SIG-M5 (cell line): Measurements from ENCODE around the gene NOXRED1.

ENCODE experiments used
- DNase-seq: peaks from one replicate; lab custom pipeline; 2025; lab: John Stamatoyannopoulos, UW

Gene NOXRED1

DNA sequence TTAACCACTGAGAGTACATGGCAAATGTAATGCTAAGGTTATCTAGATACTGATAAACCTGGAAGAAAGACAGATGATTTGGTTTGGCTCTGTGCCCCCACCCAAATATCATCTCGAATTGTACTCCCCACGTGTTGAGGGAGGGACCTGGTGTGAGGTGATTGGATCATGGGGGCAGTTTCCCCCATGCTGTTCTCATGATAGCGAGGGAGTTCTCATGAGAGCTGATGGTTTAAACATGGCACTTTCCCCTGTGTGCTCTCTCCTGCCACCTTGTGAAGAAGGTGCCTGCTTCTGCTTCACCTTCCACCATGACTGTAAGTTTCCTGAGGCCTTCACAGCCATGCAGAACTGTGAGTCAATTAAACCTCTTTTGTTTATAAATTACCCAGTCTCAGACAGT is 14.2 kb downstream of the NOXRED1 start:
- DNase-seq: no peak

DNA sequence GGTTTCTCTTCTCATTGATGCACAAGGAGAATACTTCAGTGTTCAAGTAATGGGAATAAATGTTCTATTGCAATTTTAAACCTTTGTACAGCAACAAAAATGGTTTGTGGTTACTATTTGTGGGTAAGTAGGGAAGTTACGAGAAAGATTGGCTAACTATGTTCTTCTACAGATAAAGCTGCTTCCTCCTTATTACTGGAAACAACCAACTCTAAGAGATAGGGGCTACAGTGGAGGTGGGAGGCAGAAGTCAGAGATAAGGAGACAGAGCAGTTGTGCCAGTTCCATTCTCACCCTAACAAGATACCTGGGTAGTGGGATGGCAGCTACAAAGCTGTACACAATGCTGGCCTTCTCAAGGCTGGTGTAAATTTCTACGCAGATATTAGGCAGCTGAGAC is 16.2 kb downstream of the NOXRED1 start:
- DNase-seq: peak; percentile 67

DNA sequence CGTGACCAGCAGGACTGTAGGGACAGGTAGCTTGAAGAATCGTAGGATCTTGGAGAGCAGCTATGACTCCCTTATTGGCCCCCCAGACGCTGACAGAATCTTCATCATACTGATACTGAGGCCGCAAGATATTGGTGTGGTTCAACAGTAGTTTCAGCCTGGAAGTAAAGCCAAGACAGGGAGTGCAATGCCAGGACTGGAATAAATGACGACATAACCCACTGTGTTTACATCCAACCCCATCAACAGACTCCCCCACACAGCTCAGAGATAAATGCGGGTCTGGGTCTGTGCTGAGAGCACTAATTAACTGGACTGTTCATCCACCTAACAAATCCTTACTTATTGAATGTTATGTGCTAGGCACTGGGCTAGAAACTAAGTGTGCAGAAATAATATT is 16.6 kb downstream of the NOXRED1 start:
- peak; percentile 8 for DNase-seq

DNA sequence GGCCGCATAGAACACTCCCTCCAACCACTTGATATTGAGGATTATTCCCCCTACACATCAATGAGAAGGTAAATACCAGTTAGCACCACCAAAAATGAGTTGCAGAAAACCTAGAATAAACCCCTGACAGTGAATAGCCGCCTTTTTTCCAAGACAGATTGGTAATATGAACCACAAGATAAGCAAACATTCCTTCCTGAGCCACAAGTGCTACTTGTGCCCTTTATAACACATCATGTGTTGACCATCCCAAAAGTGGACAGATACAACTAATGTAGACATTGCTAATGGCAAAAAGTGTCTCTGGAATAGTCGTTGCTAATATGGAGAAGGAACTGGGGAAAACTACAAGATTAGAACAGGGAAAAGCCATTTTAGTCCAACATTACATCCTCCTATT is 17.2 kb downstream of the NOXRED1 start:
- DNase-seq: no peak

DNA sequence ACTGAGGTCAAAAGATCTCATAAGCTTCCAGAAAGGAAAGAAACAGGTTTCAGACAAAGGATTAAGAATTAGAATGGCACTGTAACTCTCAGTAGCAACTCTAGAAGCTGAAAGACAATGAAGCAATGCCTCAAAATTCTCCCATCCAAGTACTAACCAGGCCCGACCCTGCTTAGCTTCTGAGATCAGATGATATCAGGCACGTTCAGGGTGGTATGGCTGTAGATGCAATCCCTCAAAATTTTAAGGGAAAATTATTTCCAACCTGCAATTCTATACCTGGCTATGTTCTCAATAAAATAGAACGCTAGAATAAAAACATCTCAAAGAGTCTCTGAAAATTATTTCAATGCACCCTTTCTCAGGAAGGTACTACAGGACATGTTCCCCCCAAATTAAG is 19.6 kb downstream of the NOXRED1 start:
- no peak for DNase-seq

DNA sequence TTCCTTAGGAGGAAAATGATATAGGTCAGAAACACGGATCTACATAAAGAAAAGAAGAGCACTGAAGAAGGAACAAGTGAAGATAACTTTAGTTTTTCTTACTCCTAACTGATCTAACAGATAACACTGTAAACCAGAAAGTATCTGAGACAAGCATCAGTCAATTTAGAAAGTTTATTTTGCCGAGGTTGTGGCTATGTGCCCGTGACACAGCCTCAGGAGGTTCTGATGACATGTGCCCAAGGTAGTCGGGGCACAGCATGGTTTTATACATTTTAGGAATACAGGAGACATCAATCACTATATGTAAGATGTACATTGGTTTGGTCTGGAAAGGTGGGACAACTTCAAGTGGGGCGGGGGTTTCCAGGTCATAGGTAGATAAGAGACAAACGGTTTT is 23.1 kb downstream of the NOXRED1 start:
- no peak for DNase-seq

DNA sequence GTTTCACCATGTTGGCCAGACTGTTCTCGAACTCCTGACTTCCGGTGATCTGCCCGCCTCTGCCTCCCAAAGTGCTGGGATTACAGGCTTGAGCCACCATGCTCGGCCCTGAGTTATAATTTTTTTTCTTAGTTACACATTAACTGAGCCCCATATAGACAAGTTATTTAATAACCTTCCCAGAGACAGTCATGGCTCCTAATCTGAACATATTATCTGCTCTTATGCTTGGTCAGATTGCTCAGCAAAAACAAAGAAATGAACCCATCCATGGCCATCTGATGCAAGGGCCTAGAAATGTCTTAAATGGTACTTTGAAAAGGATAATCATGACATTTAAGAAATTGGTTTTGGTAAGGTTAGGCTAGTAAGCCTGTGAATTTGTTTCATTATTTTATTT is 33.1 kb downstream of the NOXRED1 start:
- no peak for DNase-seq

DNA sequence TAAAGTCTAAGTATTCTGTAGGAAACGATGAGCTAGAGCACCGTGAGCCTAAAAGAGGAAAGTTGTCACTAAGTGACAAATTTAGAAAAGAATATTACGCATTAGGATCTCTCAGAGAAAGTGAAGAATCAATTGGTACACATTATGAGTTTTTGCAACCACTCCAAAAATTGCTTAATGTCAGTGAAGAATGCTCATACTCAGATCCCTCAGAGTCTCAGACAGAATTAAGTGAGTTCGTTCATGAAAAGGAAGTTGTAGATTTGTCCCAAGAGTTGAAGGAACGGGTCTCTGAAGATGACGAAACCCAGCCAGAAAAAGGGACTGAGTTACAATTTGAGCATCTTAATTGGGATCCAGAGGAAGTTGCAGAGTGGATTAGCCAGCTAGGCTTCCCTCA is 44.6 kb downstream of the NOXRED1 start:
- peak; percentile 52 for DNase-seq

DNA sequence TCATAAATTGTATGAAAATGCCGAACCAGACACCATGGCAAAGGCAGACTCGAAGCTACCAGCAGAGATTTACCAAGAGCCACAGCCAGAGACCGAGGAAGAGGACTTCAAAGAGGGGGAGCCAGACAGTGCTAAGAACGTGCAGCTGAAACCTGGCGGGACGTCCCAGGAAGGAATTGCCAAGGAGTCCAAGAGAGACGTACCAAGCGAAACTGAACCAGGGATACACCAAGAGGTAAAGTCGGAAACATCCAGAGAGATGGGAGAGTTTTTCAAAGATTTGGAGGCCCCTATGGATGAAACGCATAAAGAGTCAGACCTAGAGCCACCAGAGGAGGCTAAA is 45.9 kb downstream of the NOXRED1 start:
- no peak for DNase-seq

DNA sequence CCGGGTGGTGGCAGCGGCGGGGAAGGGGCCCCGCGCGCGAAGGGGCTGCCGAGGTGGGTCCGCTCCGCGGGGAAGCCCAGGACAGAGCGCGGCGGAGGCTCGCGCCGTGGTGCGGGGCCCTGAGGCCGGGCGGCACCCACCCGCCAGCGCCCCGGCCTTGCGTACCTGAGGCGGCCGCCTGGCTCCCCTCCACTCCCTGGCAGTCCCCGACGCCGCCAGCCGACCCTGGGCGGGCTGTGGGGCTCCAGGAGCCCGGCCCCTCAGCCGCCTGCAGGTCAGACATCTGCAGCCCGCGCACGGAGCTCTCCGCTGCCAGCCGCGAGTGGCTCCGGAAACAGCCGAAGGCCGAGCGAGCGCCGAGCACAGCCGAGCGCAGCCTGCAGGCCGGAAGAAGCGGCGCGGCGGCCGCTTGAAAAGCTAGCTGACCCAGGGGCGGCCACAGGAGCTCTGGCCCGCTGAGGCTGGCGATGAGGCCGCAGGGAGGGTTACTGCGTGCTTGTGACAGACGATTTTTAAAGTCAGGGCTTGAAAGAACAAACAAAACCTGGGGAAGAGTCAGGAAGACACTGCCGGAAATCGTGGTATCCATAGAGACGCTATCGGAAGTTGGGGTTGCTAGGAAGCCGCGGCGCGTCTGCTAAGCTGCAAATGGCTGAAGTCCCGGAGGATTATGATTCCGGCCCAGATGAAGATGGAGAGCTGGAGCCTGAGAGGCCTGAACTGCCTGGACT is 46.4 kb downstream of the NOXRED1 start, which contains the start of the genes SAMD15 and TMED8:
SAMD15 (plus strand) TSS at position 609 of the 731 bp plus-strand sequence; CDS start at position 649, 40 bp downstream.
TMED8 (minus strand) TSS at position 324 of the 731 bp plus-strand sequence; CDS start at position 283, 41 bp downstream.
- DNase-seq: no peak

DNA sequence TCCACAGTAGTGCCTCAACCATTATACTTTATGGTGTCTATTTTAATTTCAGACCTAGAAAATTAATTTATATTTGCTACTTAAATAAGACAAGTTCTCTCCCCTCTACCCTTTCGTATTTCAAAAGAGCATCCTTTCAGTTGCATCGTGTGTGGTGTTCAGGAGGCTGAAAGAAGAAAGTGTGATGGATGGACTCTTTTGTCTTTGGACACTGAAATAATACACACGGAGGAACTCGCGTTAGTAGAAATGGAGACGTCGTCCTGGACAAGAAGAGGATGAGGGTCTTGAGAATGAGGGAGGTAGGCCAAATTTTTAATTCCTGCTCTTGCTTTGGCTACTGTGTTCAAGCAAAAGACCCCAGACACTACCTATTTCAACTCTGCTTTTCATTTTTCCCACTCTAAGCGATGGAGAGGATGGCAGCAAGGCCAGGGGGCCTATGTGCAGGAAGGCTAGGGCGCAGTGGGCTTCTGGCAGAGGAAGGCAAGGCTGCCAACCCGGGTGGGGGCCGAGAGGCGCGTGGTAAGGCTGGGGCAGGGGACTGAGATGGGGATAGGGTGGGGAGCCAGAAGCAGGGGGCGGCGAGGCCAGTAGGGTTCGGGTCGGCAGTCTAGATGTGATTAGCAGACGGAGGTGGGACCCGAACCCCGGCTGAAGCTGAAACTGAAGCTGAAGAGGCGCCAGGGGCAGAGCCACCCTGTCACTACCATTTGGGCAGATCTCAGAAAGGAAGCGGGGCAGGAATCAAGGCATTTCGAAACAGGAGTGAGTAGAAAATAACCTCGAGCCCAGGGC is 47.2 kb downstream of the NOXRED1 start:
- no peak for DNase-seq

DNA sequence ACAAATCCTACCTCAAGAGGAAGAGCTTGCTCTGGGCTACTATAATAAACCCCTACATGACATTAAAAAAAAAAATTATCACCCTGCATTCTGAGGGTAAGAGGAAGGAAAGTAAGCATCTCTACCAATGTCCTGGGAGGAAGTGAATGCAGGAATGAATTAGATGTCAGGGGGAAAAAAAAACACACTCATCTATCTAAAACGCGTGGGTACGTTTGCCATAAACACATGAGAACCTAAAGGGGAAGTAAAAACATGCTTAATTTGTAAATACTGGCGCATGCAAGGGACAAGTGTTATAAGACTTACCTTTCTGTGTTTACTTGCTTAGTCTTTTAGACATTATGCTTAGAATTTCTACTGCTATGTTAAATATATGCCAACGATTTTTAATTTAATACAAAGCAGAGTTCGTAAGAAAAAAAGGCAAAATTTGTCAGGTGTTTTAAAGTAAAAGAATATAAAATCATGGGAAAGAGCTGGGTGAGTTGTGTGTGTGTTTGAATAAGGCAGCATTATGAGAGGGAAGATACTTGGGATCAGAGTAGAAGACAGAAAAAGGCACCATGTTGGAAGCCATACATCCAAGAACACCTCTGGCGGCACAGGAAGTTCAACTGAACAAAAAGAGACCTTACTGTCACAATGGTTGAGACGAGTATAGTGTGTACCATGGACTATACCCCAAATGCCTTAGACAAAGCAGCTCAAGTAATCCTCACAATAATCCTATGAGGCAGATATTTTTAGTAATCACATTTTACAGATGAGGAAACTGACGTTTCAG is 48.0 kb downstream of the NOXRED1 start:
- DNase-seq: no peak

DNA sequence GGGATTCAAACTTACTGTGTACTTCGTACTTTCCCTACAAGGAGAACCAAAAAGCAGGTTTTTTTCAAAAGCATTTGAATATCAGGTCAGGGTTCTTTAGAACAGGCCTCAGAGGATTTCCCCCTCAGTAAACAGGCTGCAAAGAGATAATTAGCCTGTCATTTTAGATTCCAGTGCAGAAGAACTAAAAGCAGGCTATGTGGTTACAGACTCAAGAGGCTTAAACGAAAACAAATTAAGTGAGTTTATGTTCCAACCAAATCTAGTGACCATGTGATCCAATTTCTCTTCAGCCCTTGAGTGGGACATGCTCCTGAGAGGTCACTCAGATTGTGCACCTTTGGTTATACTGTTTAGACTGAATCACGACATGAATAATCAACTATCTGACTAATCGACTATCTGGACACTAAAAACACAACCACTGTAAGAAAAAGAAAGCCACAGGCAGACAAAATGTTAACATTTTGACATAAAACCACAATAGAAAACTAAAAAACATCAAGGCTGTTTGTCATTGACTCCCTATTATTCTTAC is 51.0 kb downstream of the NOXRED1 start:
- DNase-seq: no peak

DNA sequence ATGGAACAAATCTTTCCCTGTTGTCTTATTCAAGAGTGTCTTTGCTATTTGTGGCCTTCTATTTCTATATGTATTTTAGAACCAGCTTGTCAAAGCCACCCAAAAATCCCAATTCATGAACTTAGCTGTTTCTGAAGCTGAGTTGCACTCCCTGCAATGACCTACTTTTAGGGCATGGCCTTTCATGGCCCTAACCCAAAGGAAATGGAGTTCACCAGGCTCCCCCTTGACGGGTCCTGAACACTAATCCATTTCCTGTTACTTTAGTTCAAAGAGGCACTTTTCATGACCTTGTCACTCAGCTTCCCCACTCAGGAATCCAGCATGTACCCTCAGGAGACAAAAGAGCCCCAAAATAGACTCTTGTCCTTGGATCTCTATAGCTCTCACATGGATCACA is 54.0 kb downstream of the NOXRED1 start:
- DNase-seq: no peak

DNA sequence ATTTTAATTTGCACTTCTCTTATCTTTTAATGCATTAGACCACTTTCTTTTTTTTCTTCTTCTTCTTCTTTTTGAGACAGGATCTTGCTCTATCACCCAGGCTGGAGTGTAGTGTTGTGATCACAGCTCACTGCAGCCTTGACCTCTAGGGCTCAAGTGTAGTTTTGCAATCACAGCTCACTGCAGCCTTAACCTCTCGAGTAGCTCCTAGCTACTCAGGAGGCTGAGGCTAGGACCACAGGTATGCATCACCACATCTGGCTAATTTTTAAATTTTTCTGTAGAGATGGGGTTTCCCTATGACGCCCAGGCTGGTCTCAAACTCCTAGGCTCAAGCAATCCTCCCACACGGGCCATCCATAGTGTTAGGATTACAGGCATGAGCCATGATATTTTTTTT is 59.2 kb downstream of the NOXRED1 start:
- DNase-seq: no peak

DNA sequence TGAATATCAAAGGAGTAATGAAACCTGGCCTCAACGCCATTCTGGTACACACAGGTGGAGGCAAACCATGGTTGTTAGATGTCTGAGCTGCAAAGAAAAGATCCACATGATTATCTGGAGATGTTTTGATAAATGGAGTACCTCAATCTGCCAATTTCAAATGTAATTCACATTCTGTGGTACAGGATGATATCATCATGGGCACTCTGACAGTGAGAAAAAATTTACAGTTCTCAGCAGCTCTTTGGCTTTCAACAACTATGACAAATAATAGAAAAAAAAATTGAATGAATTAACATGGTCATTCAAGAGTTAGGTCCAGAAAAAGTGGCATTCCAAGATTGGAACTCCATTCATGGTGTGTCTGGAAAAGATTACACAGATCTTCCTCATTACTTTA is 63.7 kb downstream of the NOXRED1 start:
- DNase-seq: no peak

DNA sequence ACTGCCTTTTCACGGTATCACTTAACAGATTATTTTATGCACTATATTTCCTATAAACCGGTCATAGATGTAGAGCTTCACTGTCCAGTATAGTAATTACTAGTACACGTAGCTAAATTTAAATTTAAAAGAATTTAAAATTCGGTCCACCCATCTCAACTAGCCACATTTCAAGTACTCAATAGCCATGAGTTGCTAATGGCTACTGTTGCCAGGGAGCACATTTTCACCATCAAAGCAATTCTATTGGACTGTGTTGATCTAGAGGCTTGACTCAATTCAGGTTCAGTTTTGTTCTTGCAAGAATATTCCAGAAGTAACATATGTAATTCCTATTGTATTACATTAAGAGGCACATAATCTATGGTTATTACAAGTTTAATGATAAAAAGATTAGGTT is 66.4 kb downstream of the NOXRED1 start:
- DNase-seq: no peak

DNA sequence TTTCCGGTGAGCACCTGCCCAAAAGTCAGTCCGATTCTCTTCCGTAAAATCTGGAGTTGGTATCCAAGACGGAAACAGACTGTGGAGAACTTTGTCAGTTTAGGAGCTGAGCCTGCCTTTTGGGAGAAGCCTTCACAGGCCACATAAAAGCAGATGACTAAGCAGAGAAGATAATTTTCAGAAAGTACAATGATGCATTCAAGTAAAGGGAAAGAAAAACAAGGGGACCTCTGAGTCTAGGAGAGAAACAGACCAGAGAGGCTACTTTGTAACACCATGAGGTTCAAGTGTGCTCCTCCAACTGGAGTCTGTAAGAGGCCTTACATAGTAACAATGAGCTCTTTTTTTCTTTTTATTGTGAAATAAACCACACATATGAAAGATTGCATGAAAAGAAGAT is 67.5 kb downstream of the NOXRED1 start:
- no peak for DNase-seq

DNA sequence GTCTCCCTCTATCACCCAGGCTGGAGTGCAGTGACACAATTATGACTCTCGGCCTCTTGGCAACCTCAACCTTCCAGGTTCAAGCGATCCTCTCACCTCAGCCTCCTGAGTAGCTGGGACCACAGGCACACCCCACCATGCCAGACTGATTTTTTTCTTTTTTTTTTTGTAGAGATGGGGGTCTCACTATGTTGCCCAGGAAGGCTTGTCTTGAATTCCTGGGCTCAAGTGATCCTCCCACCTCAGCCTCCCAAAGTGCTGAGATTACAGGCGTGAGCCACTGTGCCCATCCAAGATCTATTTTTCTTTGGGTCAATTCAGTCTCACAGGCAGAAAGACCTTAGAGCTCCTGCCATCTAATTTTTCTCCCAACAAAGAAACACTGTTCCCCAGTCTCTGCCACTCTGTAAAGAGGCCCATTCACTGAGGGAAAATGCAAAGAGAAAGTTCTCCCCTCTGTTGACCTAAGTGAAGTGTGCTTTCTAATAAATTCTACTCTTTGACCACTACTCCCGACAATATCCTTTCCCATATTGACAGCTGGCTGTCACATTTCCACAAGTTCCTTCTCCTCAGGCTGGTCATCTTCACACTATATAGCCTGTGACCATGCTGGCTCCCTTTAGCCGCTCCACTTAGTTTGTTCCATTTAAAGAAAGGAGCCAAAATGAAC is 69.7 kb downstream of the NOXRED1 start:
- no peak for DNase-seq

DNA sequence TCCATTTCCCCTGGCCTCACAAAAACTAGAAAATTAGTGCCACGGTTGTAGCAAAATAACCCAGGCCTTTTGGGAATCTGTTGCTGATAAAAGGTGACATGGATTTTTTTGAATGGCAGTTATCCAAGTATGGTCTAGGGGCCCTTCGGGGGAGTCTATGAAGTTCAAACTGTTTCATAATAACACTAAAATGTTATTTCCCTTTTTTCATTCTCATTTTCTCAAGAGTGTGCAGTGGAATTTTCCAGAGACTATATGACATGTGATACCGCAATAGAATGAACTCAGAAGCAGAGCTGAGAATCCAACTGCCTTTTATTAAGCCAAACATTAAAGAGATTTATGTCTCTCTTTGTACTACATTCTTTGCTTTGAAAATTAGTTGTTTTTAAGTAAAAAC is 75.6 kb downstream of the NOXRED1 start:
- DNase-seq: peak; percentile 79

DNA sequence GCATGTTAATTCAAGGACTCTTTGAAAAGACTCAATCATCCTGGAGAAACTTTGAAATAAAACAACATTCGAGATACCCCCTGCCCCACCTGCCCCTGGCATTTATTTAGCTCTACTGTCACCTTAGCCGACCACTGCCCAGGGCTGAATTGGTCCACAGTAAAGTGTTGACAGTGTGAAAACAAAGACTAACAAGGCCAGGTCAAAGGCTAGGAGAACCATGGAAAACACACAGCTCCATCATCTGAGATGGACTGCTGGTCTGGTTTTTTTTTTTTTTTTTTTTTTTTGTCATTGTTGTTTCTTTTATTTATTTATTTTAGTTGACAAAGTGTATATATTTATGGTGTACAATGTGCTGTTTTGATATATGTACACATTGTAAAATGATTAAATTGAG is 76.8 kb downstream of the NOXRED1 start:
- DNase-seq: no peak
